B cell (primary cell): Measurements from ENCODE around the gene LRRC47.

Source experiments
- EZH2 ChIP-seq: IDR thresholded peaks from 2 replicates; pipeline ENCODE4 v1.6.1; 2012; ENCODE audit warnings: borderline replicate concordance, low read depth, mild to moderate bottlenecking, moderate library complexity, low read length; ENCODE audit not compliant: insufficient read depth, poor library complexity, severe bottlenecking
- TF ChIP-seq, protein P1 (sequence below): fragments of 200-600 bp; IDR thresholded peaks from one replicate; pipeline ENCODE4 v1.8.0; 2022; ENCODE audit warnings: antibody characterized with exemption, mild to moderate bottlenecking

GRCh38 chr1:3742439-3743298 lies 53.6 kb downstream of the LRRC47 start:
- TF ChIP-seq, protein P1, sequence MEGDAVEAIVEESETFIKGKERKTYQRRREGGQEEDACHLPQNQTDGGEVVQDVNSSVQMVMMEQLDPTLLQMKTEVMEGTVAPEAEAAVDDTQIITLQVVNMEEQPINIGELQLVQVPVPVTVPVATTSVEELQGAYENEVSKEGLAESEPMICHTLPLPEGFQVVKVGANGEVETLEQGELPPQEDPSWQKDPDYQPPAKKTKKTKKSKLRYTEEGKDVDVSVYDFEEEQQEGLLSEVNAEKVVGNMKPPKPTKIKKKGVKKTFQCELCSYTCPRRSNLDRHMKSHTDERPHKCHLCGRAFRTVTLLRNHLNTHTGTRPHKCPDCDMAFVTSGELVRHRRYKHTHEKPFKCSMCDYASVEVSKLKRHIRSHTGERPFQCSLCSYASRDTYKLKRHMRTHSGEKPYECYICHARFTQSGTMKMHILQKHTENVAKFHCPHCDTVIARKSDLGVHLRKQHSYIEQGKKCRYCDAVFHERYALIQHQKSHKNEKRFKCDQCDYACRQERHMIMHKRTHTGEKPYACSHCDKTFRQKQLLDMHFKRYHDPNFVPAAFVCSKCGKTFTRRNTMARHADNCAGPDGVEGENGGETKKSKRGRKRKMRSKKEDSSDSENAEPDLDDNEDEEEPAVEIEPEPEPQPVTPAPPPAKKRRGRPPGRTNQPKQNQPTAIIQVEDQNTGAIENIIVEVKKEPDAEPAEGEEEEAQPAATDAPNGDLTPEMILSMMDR = no peak
- no peak for TF ChIP-seq EZH2
